OCI-LY7 (cell line): ENCODE data around the gene HIVEP3.

Source experiments
- EZH2phosphoT487 ChIP-seq: fragments of 200-600 bp; sonication (generic); IDR thresholded peaks from 2 replicates; pipeline ENCODE4 v1.6.1; 2018; ENCODE audit warnings: low read depth, borderline replicate concordance, mild to moderate bottlenecking, mixed run types, antibody characterized with exemption, low read length, moderate library complexity, mixed read lengths
- TF ChIP-seq, protein P1 (sequence below): fragments of 200-600 bp; sonication (generic); conservative IDR thresholded peaks from 2 replicates; pipeline ENCODE4 v1.5.1; 2014; ENCODE audit warnings: mild to moderate bottlenecking, antibody characterized with exemption, low read length, moderate library complexity, mixed read lengths

DNA sequence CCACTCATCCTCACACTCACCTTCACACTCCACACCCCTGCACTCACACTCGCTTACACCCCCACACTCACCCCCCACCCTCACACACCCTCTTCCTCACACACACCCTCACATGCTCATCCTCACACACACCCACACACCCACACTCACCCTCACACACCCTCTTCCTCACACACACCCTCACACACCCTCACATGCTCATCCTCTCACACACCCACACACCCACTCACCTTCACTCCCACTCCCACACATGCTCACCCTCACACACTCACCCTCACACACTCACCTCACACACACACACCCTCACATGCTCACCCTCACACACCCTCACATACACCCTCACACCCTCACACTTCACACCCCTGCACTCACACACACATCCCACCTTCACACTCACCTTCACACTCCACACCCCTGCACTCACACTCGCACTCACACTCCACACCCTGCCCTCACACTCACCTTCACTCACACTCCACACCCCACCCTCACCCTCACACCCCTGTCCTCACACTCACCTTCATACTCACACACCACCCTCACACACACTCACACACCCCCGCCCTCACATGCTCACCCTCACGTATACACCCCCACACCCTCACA is 391.7 kb downstream of the HIVEP3 start:
- TF ChIP-seq, protein P1, sequence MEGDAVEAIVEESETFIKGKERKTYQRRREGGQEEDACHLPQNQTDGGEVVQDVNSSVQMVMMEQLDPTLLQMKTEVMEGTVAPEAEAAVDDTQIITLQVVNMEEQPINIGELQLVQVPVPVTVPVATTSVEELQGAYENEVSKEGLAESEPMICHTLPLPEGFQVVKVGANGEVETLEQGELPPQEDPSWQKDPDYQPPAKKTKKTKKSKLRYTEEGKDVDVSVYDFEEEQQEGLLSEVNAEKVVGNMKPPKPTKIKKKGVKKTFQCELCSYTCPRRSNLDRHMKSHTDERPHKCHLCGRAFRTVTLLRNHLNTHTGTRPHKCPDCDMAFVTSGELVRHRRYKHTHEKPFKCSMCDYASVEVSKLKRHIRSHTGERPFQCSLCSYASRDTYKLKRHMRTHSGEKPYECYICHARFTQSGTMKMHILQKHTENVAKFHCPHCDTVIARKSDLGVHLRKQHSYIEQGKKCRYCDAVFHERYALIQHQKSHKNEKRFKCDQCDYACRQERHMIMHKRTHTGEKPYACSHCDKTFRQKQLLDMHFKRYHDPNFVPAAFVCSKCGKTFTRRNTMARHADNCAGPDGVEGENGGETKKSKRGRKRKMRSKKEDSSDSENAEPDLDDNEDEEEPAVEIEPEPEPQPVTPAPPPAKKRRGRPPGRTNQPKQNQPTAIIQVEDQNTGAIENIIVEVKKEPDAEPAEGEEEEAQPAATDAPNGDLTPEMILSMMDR, result no peak
- TF ChIP-seq EZH2phosphoT487, result no peak
